H9 (cell line): ENCODE measurements around the gene RIC8A. TPM values are rescaled to one million over a fixed set of nuclear protein-coding genes. Genes with fewer than 3 reads are reported as not detected.

Experiments used
- DNase-seq: peaks from one replicate; pipeline ENCODE4 v3.0.0-alpha.2; 2017
- H2AFZ ChIP-seq: one replicate; pipeline ENCODE4 v1.6.1; 2013; ENCODE audit warnings: mild to moderate bottlenecking, low read length, control low read depth, moderate library complexity
- H2AK5ac ChIP-seq: 2 replicates; pipeline ENCODE4 v1.6.1; 2013; ENCODE audit warnings: low read length, control low read depth, mixed read lengths; ENCODE audit not compliant: insufficient read length
- H2BK120ac ChIP-seq: one replicate; pipeline ENCODE4 v1.6.1; 2013; ENCODE audit warnings: low read depth, mild to moderate bottlenecking, low read length, control low read depth, inconsistent platforms; ENCODE audit not compliant: poor library complexity, severe bottlenecking
- H2BK12ac ChIP-seq: 2 replicates; pipeline ENCODE4 v1.6.1; 2013; ENCODE audit warnings: low read length, control low read depth, mixed read lengths, low read depth; ENCODE audit not compliant: insufficient read length
- H2BK15ac ChIP-seq: 2 replicates; pipeline ENCODE4 v1.6.1; 2013; ENCODE audit warnings: low read depth, low read length, control low read depth
- H2BK20ac ChIP-seq: one replicate; pipeline ENCODE4 v1.6.1; 2013; ENCODE audit warnings: low read depth, mild to moderate bottlenecking, low read length, control low read depth, inconsistent platforms; ENCODE audit not compliant: poor library complexity, severe bottlenecking
- H2BK5ac ChIP-seq: 2 replicates; pipeline ENCODE4 v1.6.1; 2013; ENCODE audit warnings: low read length, control low read depth, mixed read lengths; ENCODE audit not compliant: insufficient read length
- H3K14ac ChIP-seq: 2 replicates; pipeline ENCODE4 v1.6.1; 2013; ENCODE audit warnings: low read length, control low read depth; ENCODE audit not compliant: insufficient read depth
- H3K18ac ChIP-seq: 2 replicates; pipeline ENCODE4 v1.6.1; 2013; ENCODE audit warnings: low read depth, mild to moderate bottlenecking, mixed read lengths, low read length, control low read depth; ENCODE audit not compliant: insufficient read length
- H3K23ac ChIP-seq: 2 replicates; pipeline ENCODE4 v1.6.1; 2013; ENCODE audit warnings: low read length, control low read depth, mixed read lengths, low read depth; ENCODE audit not compliant: insufficient read length
- H3K23me2 ChIP-seq: 2 replicates; pipeline ENCODE4 v1.6.1; 2013; ENCODE audit warnings: low read depth, mild to moderate bottlenecking, mixed read lengths, low read length, control low read depth; ENCODE audit not compliant: insufficient read length, poor library complexity, severe bottlenecking
- H3K27ac ChIP-seq: 2 replicates; pipeline ENCODE4 v1.5.1; 2013; ENCODE audit warnings: low read length, control low read depth, mixed read lengths, low read depth; ENCODE audit not compliant: insufficient read length
- H3K27me3 ChIP-seq: 2 replicates; pipeline ENCODE4 v1.6.1; 2013; ENCODE audit warnings: low read length, control low read depth, inconsistent platforms; ENCODE audit not compliant: insufficient read depth
- H3K4ac ChIP-seq: 2 replicates; pipeline ENCODE4 v1.6.1; 2013; ENCODE audit warnings: low read depth, mild to moderate bottlenecking, control low read depth, inconsistent platforms, low read length, moderate library complexity
- H3K4me1 ChIP-seq: 2 replicates; pipeline ENCODE4 v1.6.1; 2013; ENCODE audit warnings: low read length, control low read depth, inconsistent platforms; ENCODE audit not compliant: insufficient read depth
- H3K4me2 ChIP-seq: 2 replicates; pipeline ENCODE4 v1.6.1; 2013; ENCODE audit warnings: low read length, control low read depth, mixed read lengths; ENCODE audit not compliant: insufficient read length, insufficient read depth
- H3K56ac ChIP-seq: 2 replicates; pipeline ENCODE4 v1.6.1; 2013; ENCODE audit warnings: low read depth, mild to moderate bottlenecking, mixed read lengths, low read length, control low read depth; ENCODE audit not compliant: insufficient read length
- H3K79me1 ChIP-seq: 2 replicates; pipeline ENCODE4 v1.6.1; 2013; ENCODE audit warnings: low read depth, mild to moderate bottlenecking, moderate library complexity, low read length, control low read depth, inconsistent platforms; ENCODE audit not compliant: insufficient read depth, poor library complexity, severe bottlenecking
- H3K79me2 ChIP-seq: 2 replicates; pipeline ENCODE4 v1.6.1; 2013; ENCODE audit warnings: low read length, control low read depth, inconsistent platforms; ENCODE audit not compliant: insufficient read depth
- H3K9ac ChIP-seq: 2 replicates; pipeline ENCODE4 v1.6.1; 2013; ENCODE audit warnings: low read length, control low read depth, mixed read lengths; ENCODE audit not compliant: insufficient read length; ENCODE audit errors: extremely low read depth
- H3K9me3 ChIP-seq: one replicate; pipeline ENCODE4 v1.6.1; 2013; ENCODE audit warnings: low read depth, low read length, inconsistent platforms; ENCODE audit not compliant: control insufficient read depth
- H3T11ph ChIP-seq: one replicate; pipeline ENCODE4 v1.6.1; 2013; ENCODE audit warnings: mild to moderate bottlenecking, low read length, control low read depth, inconsistent platforms
- H4K20me1 ChIP-seq: one replicate; pipeline ENCODE4 v1.6.1; 2013; ENCODE audit not compliant: control insufficient read depth, insufficient read length, insufficient read depth
- H4K5ac ChIP-seq: 2 replicates; pipeline ENCODE4 v1.6.1; 2013; ENCODE audit warnings: low read depth, mild to moderate bottlenecking, mixed read lengths, low read length, control low read depth; ENCODE audit not compliant: insufficient read length
- H4K8ac ChIP-seq: replicated peaks from 2 replicates; pipeline ENCODE4 v1.6.1; 2013; ENCODE audit warnings: low read length, control low read depth, mixed read lengths, low read depth; ENCODE audit not compliant: insufficient read length
- H4K91ac ChIP-seq: 2 replicates; pipeline ENCODE4 v1.6.1; 2013; ENCODE audit warnings: low read depth, mild to moderate bottlenecking, moderate library complexity, mixed read lengths, low read length, control low read depth; ENCODE audit not compliant: insufficient read length
- H3K27ac Mint-ChIP-seq, 3 experiments: 2 replicates in 2 of 3; 3 replicates in 1 of 3; pipeline ENCODE4 v1.8.0; 2020 to 2021; ENCODE audit warnings: mixed read lengths in 3 of 3, mild to moderate bottlenecking in 1 of 3, moderate library complexity in 1 of 3
- H3K27me3 Mint-ChIP-seq: 2 replicates; pipeline ENCODE4 v1.8.0; 2021; ENCODE audit warnings: low read depth, mild to moderate bottlenecking, moderate library complexity, mixed read lengths
- H3K36me3 Mint-ChIP-seq, 3 experiments: 2 replicates in 2 of 3; 3 replicates in 1 of 3; pipeline ENCODE4 v1.8.0; 2020 to 2021; ENCODE audit warnings: low read depth in 3 of 3, mixed read lengths in 3 of 3; ENCODE audit not compliant: insufficient read depth in 1 of 3
- H3K4me1 Mint-ChIP-seq, 2 experiments: 2 replicates each; pipeline ENCODE4 v1.8.0; 2020; ENCODE audit warnings: mixed read lengths in 2 of 2
- H3K4me3 Mint-ChIP-seq, 2 experiments: 2 replicates in 1 of 2; 3 replicates in 1 of 2; pipeline ENCODE4 v1.8.0; 2020 to 2021; ENCODE audit warnings: mild to moderate bottlenecking in 2 of 2, mixed read lengths in 2 of 2, moderate library complexity in 1 of 2
- H3K9me3 Mint-ChIP-seq, 2 experiments: 2 replicates in 1 of 2; 3 replicates in 1 of 2; pipeline ENCODE4 v1.8.0; 2020; ENCODE audit warnings: mild to moderate bottlenecking in 2 of 2, mixed read lengths in 2 of 2, moderate library complexity in 1 of 2
- WGBS: extraction: QIAGEN DNeasy Blood & Tissue Kit; methylation state at CpG from one replicate; pipeline ENCODE4 v1.1.7; 2013; ENCODE audit warnings: missing lambda C conversion rate, low lambda C conversion rate, mixed read lengths; ENCODE audit not compliant: insufficient read length; ENCODE audit errors: extremely low coverage; 5-methylcytosine and 5-hydroxymethylcytosine counted together
- long read RNA-seq: library from polyadenylated mRNA; unstranded; transcript quantifications from one replicate; pipeline ENCODE4 v2.0.0, GENCODE V29; 2020
- total RNA-seq: library from RNA; stranded (reverse); gene quantifications from 2 replicates; pipeline ENCODE4 v1.2.1, GENCODE V29; 2021
- TF ChIP-seq, protein P1 (sequence below): fragments of 200-600 bp; sonication (generic); conservative IDR thresholded peaks from 3 replicates; pipeline ENCODE4 v1.8.0; 2021; ENCODE audit warnings: antibody characterized with exemption, mild to moderate bottlenecking

Gene RIC8A
- total RNA-seq: 94.9 and 98.1 TPM in 2 replicates
- long read RNA-seq, transcript RIC8A-203 (10 exons, 3,703 nt): major isoform, 419 of 551 reads
- long read RNA-seq, transcript RIC8A-208 (8 exons, 2,565 nt): minor isoform, 9 of 551 reads
- long read RNA-seq, transcript RIC8A-201 (10 exons, 2,702 nt): minor isoform, 6 of 551 reads
- long read RNA-seq, partial matches to known transcripts: 14 of 551 reads
- long read RNA-seq, other reads (novel, unspliced or antisense): 103 of 551 reads

DNA sequence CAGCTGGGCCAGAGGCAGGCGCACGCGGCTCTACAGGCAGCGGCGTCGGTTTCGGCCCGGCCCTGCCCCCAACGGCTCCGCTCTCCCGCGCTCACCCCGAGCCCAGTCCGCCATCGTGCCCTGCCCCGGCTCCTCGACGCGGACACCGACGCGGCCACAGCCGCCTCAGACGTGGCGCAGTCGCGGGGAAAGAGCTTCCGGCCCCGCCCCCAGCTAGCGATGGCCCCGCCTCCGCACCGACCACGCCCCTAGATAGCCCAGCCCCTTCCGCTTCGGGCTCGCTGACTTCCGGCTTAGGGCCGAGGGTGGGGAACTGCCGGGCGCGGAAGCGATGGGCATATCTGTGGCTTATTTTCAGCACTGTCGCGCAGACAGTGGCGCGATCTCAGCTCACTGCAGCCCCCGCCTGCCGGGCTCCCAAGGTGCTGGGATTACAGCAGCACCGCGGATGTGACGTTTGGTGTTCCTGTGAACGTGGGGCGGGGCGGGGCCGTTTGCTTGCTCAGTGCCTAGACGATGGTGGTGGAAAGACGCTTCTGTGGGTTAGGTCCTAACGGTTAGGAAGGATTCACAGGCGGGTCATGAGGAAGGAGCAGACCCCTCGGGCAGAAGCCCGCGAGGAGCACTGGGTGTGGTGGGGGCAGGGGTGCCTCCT is at the start of gene RIC8A, which contains the start of gene BET1L:
TSS of gene RIC8A (plus strand) at position 501 of the 655 bp plus-strand sequence. CDS start 1,147 bp downstream, outside the sequence.
TSS of gene BET1L (minus strand) at position 192 of the 655 bp plus-strand sequence. CDS start at position 114, 78 bp downstream.
- Histone ChIP-seq H3K27me3 (no peaks in the 10 kb centered on the region), H3K23me2 (peaks cover 21% of the 10 kb centered on the region), H3K9me3 (no peaks in the 10 kb centered on the region), H3K14ac (peak within 1 kb of the TSS; percentile 82), H3K18ac (peak within 1 kb of the TSS; percentile 71), H4K5ac (peak within 1 kb of the TSS; percentile 30), H3K79me2 (no peaks in the 10 kb centered on the region; the same call in 1 of the 2 replicates), H3K4me1 (no peaks in the 10 kb centered on the region; the same call in 1 of the 2 replicates), H2BK15ac (no peak within 1 kb of the TSS), H3K9ac (peak within 1 kb of the TSS; percentile 78), H2BK120ac (peak within 1 kb of the TSS; percentile 71), H4K91ac (no peak within 1 kb of the TSS), H2AK5ac (no peak within 1 kb of the TSS), H3K4me2 (peak within 1 kb of the TSS; percentile 80), H4K20me1 (no peaks in the 10 kb centered on the region), H2BK20ac (no peak within 1 kb of the TSS), H2BK12ac (no peak within 1 kb of the TSS), H2AFZ (no peak within 1 kb of the TSS), H3K23ac (no peak within 1 kb of the TSS), H4K8ac (no peak within 1 kb of the TSS), H3K27ac (peak within 1 kb of the TSS; percentile 65), H3K4ac (no peak within 1 kb of the TSS; the same call in 1 of the 2 replicates), H3K79me1 (peaks cover 5% of the 10 kb centered on the region), H2BK5ac (no peak within 1 kb of the TSS), H3K56ac (no peak within 1 kb of the TSS), H3T11ph (no peak within 1 kb of the TSS)
- no peaks in the 10 kb centered on the region; a peak in 1 of 5 replicates for H3K9me3 Mint-ChIP-seq
- H3K27ac Mint-ChIP-seq: peak within 1 kb of the TSS; percentile 97 to 100 (median 98)
- H3K36me3 Mint-ChIP-seq: peaks cover 28 to 62% (median 50%) of the 10 kb centered on the region in 3 experiments
- WGBS: no CpG with 5 or more reads among the region's 63 CpGs
- H3K27me3 Mint-ChIP-seq: no peaks in the 10 kb centered on the region; the same call in 1 of the 2 replicates
- peak; percentile 96 for DNase-seq
- H3K4me3 Mint-ChIP-seq: peak within 1 kb of the TSS; percentile 93 to 97
- TF ChIP-seq, protein P1, sequence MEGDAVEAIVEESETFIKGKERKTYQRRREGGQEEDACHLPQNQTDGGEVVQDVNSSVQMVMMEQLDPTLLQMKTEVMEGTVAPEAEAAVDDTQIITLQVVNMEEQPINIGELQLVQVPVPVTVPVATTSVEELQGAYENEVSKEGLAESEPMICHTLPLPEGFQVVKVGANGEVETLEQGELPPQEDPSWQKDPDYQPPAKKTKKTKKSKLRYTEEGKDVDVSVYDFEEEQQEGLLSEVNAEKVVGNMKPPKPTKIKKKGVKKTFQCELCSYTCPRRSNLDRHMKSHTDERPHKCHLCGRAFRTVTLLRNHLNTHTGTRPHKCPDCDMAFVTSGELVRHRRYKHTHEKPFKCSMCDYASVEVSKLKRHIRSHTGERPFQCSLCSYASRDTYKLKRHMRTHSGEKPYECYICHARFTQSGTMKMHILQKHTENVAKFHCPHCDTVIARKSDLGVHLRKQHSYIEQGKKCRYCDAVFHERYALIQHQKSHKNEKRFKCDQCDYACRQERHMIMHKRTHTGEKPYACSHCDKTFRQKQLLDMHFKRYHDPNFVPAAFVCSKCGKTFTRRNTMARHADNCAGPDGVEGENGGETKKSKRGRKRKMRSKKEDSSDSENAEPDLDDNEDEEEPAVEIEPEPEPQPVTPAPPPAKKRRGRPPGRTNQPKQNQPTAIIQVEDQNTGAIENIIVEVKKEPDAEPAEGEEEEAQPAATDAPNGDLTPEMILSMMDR: no peak
- H3K4me1 Mint-ChIP-seq: peaks cover 5 to 17% of the 10 kb centered on the region in 2 experiments
